SU-DHL-6 (cell line): ENCODE measurements around the gene F12.

ENCODE experiments used
- CTCF ChIP-seq: fragments of 200-600 bp; sonication (generic); IDR thresholded peaks from one replicate; pipeline ENCODE4 v1.5.1; 2017; ENCODE audit warnings: antibody characterized with exemption, mild to moderate bottlenecking, low read length, moderate library complexity; ENCODE audit not compliant: insufficient read depth, poor library complexity, severe bottlenecking
- EZH2phosphoT487 ChIP-seq: fragments of 200-600 bp; sonication (generic), shearing (Covaris generic); conservative IDR thresholded peaks from 2 replicates; pipeline ENCODE4 v1.6.1; 2018; ENCODE audit warnings: mild to moderate bottlenecking, antibody characterized with exemption, low read length, moderate library complexity, mixed read lengths

- TF ChIP-seq CTCF (no peak), EZH2phosphoT487 (no peak)
Observed at GRCh38 chr5:177432143-177432838, 22.9 kb upstream of the F12 start.
